Embryonic facial prominence (tissue), 1 donor: ENCODE data around the gene BRD7.
"Not testable (repeated sequence)": the region's sequence is repeated elsewhere in the genome, so short reads cannot be mapped to it uniquely, and the experiment has no call there.

Experiments
- DNase-seq: peaks from one replicate; pipeline ENCODE4 v3.0.0-alpha.2; 2016; ENCODE audit errors: extremely low spot score

Gene BRD7

GRCh38 chr16:50359626-50360025, 9.2 kb downstream of the BRD7 start:
- no peak for DNase-seq

GRCh38 chr16:50354629-50355456, 13.9 kb downstream of the BRD7 start:
- no peak for DNase-seq

DNA sequence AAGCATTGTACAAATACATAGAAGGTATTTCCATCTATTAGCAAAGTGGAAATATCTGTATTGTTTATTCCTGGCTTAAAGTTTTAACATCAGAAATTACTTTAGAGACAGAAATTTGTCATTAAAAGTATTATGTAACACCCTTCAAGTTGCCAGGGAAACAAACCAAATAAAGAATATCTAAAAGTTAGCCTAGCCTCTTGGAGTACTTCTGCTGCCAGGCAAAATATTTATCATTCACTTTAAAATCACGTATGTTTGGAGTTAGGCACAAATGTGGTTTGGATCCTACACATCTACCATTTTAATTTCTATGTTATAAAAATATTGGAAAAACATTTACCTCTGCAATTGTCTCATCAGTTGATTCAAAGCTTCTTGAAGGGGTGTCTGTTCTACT, 14.7 kb downstream of the BRD7 start:
- no peak for DNase-seq

DNA sequence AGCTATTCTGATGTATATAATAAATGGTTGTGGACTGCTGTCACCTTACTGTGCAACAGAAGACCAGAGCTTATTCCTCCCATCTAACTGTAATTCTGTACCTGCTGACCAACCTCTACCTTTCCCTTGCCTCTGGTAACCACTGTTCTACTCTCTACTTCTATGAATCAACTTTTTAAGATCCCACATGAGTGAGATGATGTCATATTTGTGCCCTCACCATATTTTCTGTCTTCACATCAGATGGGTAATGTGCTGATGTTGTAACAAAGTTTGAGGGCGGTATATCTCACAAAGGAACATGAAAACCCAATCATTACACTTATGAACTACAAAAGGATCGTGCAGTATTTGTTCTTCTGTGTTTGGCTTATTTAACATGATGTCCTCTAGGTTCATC, 16.8 kb downstream of the BRD7 start:
- DNase-seq: no peak

- no peak for DNase-seq
These were observed 17.7 kb downstream of the BRD7 start for GRCh38 chr16:50351116-50351515.

GRCh38 chr16:50345210-50345609, 23.6 kb downstream of the BRD7 start:
- not testable (repeated sequence) for DNase-seq

DNA sequence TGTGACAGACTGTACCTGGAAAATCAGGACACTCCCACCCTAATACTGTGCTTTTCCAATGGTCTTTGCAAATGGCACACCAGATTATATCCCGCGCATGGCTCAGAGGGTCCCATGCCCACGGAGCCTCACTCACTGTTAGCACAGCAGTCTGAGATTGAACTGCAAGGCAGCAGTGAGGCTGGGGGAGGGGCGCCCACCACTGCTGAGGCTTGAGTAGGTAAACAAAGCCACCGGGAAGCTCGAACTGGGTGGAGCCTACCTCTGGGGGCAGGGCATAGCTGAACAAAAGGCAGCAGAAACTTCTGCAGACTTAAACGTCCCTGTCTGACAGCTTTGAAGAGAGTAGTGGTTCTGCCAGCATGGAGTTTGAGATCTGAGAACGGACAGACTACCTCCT, 25.2 kb downstream of the BRD7 start:
- DNase-seq: not testable (repeated sequence)

DNA sequence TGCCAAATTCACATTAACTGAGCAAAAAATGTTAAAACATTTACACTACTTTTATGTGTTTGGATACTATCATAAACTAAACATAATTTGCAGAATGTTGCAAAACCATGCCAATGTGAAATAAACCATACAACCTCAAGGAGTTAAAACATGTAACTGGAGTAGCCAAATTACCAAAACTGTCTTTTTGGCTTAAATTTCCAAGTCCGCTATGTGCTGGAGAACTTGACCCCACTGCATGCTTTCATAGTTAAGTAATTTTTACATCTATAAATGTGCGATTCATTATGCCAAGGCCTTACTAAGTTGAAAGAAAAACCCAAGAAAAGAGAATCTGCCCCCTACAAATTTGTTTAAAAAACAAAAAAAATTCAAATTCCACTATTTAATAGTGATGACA, 28.2 kb downstream of the BRD7 start:
- DNase-seq: no peak

- DNase-seq: no peak
These were observed 30.2 kb downstream of the BRD7 start for GRCh38 chr16:50338371-50339231.

- no peak for DNase-seq
These were observed 31.9 kb downstream of the BRD7 start for GRCh38 chr16:50336884-50337283.

DNA sequence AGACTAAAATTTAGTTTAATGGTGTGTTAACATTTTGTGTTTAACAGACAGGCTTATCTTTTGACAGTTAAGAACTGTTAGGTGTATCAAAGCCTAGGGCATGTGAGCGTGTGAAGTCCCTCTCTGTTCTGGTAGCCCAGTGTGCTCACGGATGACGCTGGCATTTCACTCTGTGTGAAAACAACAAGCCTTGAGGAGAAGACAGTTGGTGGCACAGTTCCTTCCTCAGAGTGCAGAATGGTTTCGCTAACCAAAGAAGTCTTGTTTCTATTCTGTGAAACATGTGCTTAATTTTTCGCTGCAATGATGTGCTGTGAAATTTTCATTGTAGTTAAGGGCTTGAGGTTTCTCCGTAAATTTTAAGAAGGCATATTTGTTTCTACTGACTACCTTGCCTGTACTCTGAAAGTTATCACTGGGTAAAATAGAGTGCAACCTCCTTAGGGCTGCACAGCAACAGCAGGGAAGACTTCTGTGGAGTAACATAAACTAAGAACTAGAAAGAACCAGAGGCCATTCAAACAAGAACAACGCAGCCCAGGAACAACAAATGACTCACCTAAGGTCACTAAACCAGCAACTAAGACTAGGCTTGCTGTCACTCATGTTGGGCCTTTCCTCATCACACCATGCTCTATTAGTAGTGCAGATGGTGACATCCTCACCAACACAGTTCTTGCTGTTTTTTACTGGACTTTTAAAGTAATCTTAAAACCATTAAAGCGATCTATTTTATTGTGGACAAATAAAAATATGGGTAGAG, 33.4 kb downstream of the BRD7 start:
- no peak for DNase-seq

DNA sequence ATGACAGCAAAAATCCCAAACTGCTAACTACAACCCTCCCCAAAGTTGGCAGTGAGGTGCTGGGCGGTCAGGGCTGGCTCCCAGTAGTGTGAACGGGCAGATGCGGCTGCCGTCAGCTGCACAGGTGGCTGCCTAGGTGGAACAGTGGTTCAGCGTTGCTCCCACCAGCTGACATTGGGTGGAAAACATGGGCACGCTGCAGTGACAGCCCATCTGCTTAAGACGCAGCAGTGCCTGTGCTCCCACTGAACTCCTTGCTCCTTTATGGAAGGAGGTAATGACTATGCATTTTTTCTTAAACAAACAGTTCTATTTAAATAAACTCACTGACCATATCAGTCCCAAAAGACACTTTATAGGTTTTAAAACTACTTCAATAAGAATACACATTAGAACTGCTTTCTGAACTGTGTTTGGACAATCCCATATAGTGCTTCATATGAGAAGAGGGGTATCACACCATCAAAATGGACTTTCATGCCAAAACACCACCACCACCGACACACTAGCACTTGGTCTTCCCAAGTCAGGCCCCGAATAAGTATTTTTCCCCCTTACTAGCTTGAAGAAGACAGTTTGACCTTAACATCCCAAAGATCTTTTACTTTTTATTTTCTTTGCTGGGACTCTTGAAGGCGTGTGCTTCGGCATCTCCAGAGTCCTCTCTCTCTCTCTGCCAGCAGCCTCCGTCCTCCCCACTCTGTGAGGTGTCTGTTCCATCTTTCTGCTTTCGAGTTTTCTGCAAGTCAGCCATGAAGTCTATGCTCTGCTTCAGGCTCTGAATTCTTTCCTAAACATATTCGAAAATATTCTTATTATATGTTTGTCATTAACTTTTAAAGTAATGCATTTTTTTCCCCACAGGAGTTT, 34.4 kb downstream of the BRD7 start:
- DNase-seq: no peak

DNA sequence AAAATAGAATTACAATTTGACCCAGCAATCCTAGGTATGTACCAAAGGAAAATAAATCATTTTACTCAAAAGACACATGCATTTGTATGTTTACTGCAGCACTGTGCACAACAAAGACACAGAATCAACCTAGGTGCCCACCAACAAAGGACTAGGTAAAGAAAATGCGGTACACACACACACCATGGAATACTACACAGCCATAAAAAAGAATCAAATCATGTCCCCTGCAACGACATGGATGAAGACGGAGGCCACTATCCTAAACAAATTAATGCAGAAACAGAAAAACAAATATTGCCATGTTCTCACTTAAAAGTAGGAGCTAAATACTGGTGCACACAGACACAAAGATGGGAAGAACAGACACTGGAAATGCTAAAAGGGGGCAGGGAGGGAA, 36.2 kb downstream of the BRD7 start:
- DNase-seq: no peak

- DNase-seq: no peak
These were observed 37.2 kb downstream of the BRD7 start for GRCh38 chr16:50331570-50331969.

- no peak for DNase-seq
These were observed 39.2 kb downstream of the BRD7 start for GRCh38 chr16:50329446-50330189.

DNA sequence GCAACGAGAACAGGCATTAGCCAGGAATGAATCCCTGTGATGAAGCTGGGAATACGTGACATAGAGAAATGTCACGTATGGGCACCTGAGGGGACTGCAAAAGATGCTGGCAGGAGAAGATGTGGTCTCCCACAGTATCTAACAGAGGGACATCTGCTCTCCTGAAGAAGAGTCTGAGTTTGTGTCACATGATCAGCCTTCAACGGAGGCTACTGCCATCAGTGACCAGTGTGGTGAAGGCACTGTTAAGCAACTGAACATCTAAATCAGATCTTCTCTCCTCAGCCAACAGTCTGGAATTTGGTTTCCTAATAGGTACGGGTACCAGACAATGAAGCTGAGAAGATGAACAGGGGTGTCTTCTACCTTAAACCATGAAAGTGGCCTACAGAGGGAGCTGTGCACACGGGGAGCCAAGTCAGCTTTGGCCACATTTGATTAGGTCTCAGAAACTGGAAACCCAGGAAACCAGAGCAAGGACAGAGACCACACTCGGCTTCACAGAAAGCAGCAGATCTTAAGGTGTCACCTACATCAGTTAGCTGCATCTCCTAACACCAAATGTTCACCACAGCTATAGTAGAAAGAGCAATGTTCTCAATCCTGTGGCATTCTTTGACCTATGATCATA, 41.8 kb downstream of the BRD7 start:
- no peak for DNase-seq

- no peak for DNase-seq
These were observed 42.5 kb downstream of the BRD7 start for GRCh38 chr16:50326264-50326663.

DNA sequence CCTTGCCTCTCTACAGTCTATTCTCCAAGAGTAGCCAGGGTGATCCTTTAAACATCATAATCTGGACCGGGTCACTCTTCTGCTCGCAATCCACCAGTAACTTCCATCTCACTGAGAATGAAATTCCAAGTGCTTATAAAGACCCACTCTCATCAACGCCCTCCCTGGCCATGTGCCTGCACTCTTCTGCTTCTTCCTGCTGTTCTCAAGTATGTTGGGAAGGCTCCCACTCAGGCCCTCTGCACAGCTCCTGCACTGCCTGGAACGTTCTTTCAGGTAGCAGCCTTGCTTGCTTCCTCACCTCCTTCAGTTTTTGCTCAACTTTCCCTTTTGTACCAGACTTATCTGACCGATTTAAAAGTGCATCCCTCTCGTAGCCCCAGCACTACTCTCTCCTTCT, 44.4 kb downstream of the BRD7 start:
- no peak for DNase-seq

- no peak for DNase-seq
These were observed 45.3 kb downstream of the BRD7 start for GRCh38 chr16:50323335-50324011.
